HG03097 (cell line): Measurements from ENCODE around the gene SLC17A9.

Experiments
- ATAC-seq: cut with Tn5 transposase; IDR thresholded peaks from one replicate; pipeline ENCODE4 v1.9.1; 2021; ENCODE audit not compliant: unreplicated experiment, low FRiP score

The SLC17A9 gene

DNA sequence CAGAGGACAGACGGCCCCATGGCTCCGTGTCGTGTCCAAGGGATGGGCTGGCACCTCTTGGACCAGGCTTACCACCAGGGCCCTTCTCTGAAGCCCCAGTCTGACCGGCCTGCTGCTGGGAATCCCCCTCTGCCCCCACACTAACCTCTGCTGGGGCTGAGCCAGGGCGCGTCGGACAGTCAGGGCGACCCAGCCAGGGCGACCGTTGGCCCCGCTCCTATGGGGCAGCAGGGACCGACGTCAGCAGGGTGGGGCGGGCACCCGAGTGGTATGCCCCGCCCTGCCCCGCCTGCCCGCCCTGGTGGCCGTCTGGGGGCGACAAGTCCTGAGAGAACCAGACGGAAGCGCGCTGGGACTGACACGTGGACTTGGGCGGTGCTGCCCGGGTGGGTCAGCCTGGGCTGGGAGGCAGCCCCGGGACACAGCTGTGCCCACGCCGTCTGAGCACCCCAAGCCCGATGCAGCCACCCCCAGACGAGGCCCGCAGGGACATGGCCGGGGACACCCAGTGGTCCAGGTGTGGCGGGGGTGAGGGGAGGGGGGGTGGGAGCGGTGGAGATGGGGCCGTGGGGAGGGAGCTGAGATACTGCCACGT, at the start of gene SLC17A9:
Gene SLC17A9, plus strand, starts transcription at position 337 of the 595 bp plus-strand sequence. Its CDS starts 122 bp downstream, at position 459.
- ATAC-seq, result peak; percentile 52

GRCh38 chr20:62902926-62903615, 49.4 kb upstream of the SLC17A9 start:
- ATAC-seq, result no peak

DNA sequence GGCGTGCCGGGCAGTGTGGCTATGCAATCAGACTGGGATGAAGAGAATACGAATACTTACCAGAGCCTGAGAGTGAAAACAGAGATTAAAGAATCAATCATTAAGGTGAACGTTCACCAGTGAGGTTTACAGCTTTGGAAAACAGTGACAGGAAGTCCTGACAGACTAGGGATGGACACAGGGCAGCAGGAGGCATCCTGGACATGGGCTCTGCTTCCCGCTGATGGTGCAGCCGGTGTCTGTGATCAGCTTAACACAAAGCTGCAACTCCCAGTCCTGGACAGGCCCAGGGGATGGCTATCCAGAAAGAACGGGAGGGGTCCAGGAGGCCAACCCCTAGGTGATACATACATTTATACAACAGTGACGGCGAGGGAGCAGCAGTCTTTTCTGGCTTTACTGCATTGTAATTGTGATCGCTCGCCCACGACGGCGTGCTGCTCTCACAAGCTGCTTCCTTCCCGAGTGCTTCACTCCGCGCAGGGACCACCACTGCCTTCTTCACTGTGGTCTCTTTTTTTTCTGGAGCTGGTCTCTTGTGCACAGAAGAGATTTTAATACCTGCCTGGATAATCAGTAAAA, 46.9 kb upstream of the SLC17A9 start:
- no peak for ATAC-seq

DNA sequence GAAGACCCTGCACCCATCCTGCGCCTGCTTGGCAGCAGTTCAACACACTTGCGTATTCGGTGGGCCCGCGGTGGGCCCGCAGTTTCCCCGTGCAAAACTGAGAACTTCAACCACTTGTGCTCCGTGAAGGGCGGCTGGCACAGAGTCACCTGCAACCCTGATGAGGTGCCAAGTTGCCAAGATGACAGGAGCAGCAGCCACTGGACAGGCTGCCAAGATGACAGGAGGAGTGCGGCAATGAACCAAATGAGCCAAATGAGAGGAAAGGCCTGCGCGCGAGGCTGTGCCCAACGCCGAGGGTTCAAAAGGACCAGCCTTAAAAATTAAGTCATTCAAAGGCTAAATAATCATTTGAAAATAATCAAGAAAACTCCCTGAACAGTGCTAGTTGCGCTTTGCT, 46.3 kb upstream of the SLC17A9 start:
- ATAC-seq, result no peak

DNA sequence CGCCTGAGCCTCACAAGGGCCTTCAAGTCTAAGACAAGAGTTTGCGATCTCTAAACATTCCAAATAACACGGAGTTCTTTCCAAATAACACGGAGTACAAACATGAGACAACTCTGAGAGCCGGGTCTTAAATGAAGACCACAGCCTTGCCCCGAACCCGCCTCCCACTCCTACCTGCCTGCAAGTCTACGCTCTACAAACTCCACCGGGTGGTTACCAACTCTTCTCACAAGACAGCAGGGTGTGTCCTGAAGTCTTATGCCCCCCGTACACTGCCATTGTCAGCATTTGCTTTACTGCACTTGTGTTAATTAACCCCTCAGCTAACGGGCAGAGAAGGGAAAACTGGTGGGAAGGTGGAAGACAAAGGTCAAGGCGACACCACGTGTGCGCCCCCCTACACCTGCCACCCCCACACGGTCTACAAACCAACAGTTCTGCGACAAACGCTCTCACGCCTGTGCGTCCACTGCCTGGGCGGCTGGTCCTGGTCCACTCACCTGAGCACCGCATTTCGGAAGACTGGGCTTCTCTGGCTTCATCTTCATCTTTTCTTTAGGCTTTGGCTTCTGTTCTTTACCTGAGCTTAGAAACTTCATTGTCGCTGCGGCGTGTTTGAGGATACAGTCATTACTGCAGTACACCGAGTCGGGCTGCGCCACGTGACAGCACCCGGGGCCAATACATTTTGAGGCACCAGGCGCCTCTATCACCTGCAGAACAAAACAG, 45.7 kb upstream of the SLC17A9 start:
- no peak for ATAC-seq

- no peak for ATAC-seq
These were observed 44.9 kb upstream of the SLC17A9 start for GRCh38 chr20:62907384-62908317.

DNA sequence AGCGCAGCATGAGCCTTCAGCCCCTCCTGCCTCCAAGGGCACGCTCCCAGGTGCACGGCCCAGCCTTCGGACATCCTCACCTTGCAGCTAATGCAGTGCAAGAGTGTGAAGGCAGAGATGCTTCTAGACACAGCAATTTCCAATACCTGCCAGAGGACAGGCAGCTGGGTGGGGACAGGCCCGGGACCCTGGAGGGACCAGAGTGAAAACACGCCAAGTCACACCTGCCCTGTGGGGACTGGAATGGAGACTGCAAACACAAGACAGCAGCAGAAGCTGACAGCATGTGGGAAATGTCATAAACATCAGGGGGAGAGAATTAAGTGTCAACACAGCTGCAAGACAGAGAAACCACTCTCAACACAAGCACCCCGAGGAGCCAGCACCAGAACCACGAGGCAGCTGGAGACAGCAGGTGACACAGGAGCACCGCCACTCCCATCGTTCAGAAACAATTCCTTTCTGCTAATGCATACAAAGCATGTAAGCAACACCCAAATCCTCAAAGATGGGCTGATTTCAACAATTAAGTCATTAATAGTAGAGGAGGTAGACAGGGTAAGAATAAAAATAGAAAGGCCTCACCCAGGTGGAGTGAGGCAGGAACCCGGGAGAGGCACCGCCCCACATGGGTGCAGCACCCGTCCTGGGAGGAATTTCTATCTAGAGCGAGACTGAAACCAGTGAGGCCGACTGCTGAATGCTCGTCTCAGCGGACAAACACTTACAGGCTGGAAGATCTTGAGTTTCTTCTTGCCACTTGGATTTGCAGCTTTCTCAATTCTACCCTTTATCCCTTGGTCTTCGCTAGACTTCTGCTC, 43.3 kb upstream of the SLC17A9 start:
- no peak for ATAC-seq

- ATAC-seq, result no peak
These were observed 42.2 kb upstream of the SLC17A9 start for GRCh38 chr20:62910217-62910766.

- no peak for ATAC-seq
These were observed 41.6 kb upstream of the SLC17A9 start for GRCh38 chr20:62910777-62911497.

DNA sequence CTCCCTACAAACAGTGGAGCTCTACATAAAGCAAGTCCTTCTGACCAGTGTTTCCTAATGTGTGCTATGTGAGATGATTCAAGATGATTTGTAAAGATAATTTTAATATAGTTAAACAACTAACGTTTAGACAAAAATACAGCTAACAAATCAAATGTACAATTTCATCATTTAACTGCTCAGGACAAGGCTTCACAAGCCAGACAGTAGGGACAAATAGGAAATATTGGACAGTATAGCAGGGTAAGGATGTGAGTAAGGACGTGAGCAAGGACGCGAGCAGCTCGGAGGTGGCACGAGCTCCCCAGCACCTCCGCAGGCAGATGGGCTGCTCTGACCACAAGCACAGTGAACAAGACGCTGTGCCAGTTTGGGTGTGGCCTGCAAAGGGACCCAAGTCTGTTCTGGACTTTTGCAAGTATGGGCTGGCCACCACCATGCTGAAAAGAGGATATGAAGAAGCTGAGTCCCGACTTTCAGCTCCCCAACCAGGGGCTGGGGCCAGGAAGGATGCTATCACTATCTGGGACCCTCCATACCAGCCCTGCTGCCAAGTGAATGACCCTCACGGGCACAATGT, 40.7 kb upstream of the SLC17A9 start:
- no peak for ATAC-seq

DNA sequence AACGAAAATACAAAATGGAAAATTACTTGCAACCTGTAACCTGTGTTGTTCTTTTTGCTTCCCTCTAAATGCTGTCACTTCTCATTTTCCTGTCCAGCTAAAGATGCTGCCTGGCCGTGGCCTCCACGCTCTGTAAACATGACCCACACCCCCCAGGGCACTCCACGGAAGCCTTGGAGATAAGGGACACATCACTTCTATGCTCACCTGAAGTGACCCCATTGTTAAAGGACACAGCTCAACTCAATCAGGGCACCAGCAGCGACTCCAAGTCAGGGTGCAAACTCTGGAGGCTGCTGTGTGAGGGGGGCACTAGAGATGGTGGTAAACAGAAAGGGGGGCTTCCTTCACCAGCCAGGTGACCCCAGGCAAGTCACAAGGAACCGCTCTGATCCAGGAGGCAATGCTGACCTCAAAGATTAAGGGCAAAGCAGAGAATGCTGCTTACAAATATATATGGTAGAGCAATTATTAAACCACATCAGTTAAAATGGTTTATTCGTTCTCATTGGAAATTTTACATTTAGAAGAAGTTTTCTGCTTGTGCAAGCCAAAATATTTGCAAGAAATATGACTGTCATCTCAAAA, 39.4 kb upstream of the SLC17A9 start:
- no peak for ATAC-seq

DNA sequence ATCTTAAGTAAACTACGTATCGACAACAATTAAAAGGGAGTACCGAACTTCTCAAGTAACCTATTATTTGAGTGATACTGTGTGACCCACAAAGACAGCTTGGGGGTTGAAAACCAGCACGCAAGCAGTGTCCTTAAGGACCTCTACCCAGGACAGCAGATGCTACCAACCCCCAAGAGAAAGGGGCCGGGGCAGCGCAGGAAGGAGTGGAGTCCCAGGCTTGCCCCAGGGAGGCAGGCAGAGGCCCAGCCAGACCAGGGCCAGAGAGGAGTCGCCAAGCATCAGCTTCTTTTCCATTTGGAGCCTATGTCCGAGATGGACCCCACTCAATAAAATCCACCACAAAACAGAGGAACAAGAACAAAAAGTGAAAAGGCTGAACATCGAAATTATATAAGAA, 38.1 kb upstream of the SLC17A9 start:
- ATAC-seq, result no peak

DNA sequence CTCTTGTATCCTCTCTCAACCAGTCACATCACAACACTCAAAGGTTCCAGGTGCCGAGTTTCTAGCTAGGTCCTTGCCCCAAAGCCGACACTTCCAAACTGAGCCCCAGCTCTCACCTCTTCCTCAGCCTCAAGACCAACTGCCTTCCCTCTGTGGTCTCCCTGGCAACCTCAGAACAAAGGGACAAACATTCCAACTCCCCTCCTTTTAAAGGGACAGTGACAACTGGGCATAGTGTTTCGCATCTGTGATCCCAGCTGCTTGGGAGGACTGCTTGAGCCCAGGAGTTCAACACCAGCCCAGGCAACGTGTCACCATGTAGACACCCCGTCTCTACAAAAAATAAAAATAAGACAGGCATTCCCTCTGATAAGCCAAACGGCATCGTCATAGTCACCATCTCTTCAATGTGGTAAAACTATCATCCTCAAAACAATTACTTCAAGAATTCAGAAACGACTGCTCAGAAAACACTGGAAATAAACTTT, 37.5 kb upstream of the SLC17A9 start:
- ATAC-seq, result no peak

GRCh38 chr20:62916703-62917476, 35.6 kb upstream of the SLC17A9 start:
- no peak for ATAC-seq

DNA sequence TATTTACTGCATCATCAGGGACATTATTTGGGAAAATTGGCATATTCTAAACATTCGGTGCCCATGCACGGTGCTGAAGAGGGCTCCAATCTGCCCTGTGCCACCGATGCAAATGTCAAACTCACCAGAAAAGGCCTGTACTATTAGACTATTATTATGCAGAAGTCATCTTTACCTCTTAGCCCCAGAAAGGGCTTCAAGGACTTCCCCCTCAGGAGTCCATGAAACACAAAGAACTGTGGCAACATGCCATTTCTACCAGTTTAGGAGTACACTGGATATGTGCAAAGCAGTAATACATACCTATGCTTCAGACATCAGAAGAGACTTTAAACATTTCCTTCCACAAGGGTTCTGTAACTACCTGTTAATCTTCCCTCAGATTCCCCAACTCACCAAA, 34.8 kb upstream of the SLC17A9 start:
- no peak for ATAC-seq

GRCh38 chr20:62918147-62918546, 34.4 kb upstream of the SLC17A9 start:
- no peak for ATAC-seq

DNA sequence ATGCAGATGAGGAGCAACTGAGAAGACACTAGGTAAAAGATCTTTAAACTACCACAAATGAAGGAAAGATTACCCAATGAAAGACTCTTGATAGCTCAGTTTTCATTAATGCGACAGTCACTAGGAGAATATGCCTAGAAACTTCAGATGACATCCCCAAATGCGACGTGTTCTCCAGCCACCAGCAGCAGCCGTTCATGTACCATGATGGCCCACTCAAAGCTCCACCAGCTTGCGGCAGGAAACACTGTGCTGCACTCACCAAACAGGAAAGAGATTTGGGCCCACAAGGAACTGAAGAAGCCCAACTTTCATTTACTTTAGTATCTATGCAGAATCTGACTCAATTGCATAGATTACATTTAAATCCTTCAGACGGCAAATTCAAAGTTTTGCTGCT, 33.7 kb upstream of the SLC17A9 start:
- no peak for ATAC-seq
